Endothelial cell of umbilical vein (primary cell): ENCODE data around the gene SNED1. TPM values are rescaled to one million over a fixed set of nuclear protein-coding genes. Genes with fewer than 3 reads are reported as not detected.

ENCODE experiments used
- BruUV-seq: library from RNA; stranded (reverse); fragments of 400-500 nt; replicated peaks from 2 replicates; lab custom pipeline; 2021; lab: Mats Ljungman, UMichigan
- CTCF ChIA-PET: fragments of 300-600, 350-600 bp; sonication (Branson Sonifier 250); formaldehyde crosslinking; loops from one replicate; lab custom pipeline; 2021; ENCODE audit warnings: antibody characterized with exemption, inconsistent platforms; lab: Charles Lee
- POLR2A ChIA-PET: fragments of 300-600, 350-600 bp; sonication (Branson Sonifier 250); formaldehyde crosslinking; loops from one replicate; lab custom pipeline; 2021; ENCODE audit warnings: antibody characterized with exemption, inconsistent platforms; lab: Charles Lee
- DNase-seq: peaks from one replicate; pipeline ENCODE4 v3.0.0-alpha.2; 2011; ENCODE audit warnings: low read depth, low spot score
- FAIRE-seq: peaks from 2 replicates; lab custom pipeline; 2011; peaks lifted over from hg19 to GRCh38; lab: Jason Lieb, UNC
- H2AFZ ChIP-seq: 2 replicates; pipeline ENCODE4 v1.6.0; 2012; ENCODE audit warnings: low read depth, low read length, control low read depth, inconsistent platforms
- H3K27ac ChIP-seq: 2 replicates; pipeline ENCODE4 v1.5.1; 2011; ENCODE audit warnings: low read depth, mild to moderate bottlenecking, control low read depth, low read length, moderate library complexity; ENCODE audit not compliant: insufficient read depth
- H3K27me3 ChIP-seq, 2 experiments: 2 replicates each; pipeline versions ENCODE4 v1.6.0 to v1.6.1; 2011; ENCODE audit warnings: low read length in 2 of 2, mixed read lengths in 1 of 2; ENCODE audit not compliant: control insufficient read depth in 2 of 2, insufficient read depth in 2 of 2
- H3K36me3 ChIP-seq, 2 experiments: 2 replicates in 1 of 2; 3 replicates in 1 of 2; pipeline ENCODE4 v1.5.1; 2011; ENCODE audit warnings: low read length in 2 of 2, mild to moderate bottlenecking in 1 of 2, moderate library complexity in 1 of 2; ENCODE audit not compliant: control insufficient read depth in 2 of 2, insufficient read depth in 2 of 2; ENCODE audit errors: extremely low read depth in 1 of 2
- H3K4me1 ChIP-seq: 3 replicates; pipeline ENCODE4 v1.5.1; 2011; ENCODE audit warnings: mild to moderate bottlenecking, low read length; ENCODE audit not compliant: control insufficient read depth, insufficient read depth; ENCODE audit errors: extremely low read depth
- H3K4me2 ChIP-seq: 2 replicates; pipeline ENCODE4 v1.6.1; 2011; ENCODE audit warnings: low read length, control low read depth, mixed read lengths; ENCODE audit not compliant: insufficient read depth
- H3K4me3 ChIP-seq, 3 experiments: fragments of 200-600 bp in 1 of 3; sonication (generic), shearing (Covaris generic) in 1 of 3; replicated peaks in 1 of 3; 2 replicates each; pipeline ENCODE4 v1.5.1; 2011 to 2016; ENCODE audit warnings: control low read depth in 3 of 3, low read length in 3 of 3, mild to moderate bottlenecking in 2 of 3, inconsistent platforms in 1 of 3, low read depth in 1 of 3, moderate library complexity in 1 of 3; ENCODE audit not compliant: insufficient read depth in 1 of 3
- H3K79me2 ChIP-seq: 2 replicates; pipeline ENCODE4 v1.6.0; 2012; ENCODE audit warnings: low read length, inconsistent platforms; ENCODE audit not compliant: control insufficient read depth, insufficient read depth
- H3K9ac ChIP-seq: replicated peaks from 2 replicates; pipeline ENCODE3; 2011; ENCODE audit warnings: low read length, control low read depth; ENCODE audit not compliant: insufficient read depth; ENCODE audit errors: extremely low read depth
- H3K9me1 ChIP-seq: replicated peaks from 3 replicates; pipeline ENCODE4 v1.6.0; 2011; ENCODE audit warnings: mild to moderate bottlenecking, low read length; ENCODE audit not compliant: control insufficient read depth, insufficient read depth; ENCODE audit errors: extremely low read depth
- H3K9me3 ChIP-seq: replicated peaks from 2 replicates; pipeline ENCODE4 v1.5.1; 2012; ENCODE audit warnings: low read length, inconsistent platforms; ENCODE audit not compliant: control insufficient read depth, insufficient read depth
- H4K20me1 ChIP-seq: replicated peaks from 2 replicates; pipeline ENCODE3; 2011; ENCODE audit warnings: mild to moderate bottlenecking, low read length; ENCODE audit not compliant: control insufficient read depth, insufficient read depth; ENCODE audit errors: extremely low read depth
- EZH2 ChIP-seq: IDR thresholded peaks from 2 replicates; pipeline ENCODE4 v1.6.1; 2012; ENCODE audit warnings: borderline replicate concordance, low read depth, mild to moderate bottlenecking, moderate library complexity, low read length, inconsistent platforms; ENCODE audit not compliant: severe bottlenecking
- FOS ChIP-seq: IDR thresholded peaks from 2 replicates; pipeline ENCODE4 v1.6.1; 2011; ENCODE audit warnings: mild to moderate bottlenecking, low read length, moderate library complexity, borderline replicate concordance; ENCODE audit not compliant: insufficient read depth
- GATA2 ChIP-seq: IDR thresholded peaks from 2 replicates; pipeline ENCODE4 v1.7.0; 2011; ENCODE audit warnings: low read depth, mild to moderate bottlenecking, moderate library complexity, mixed read lengths, low read length; ENCODE audit not compliant: insufficient read length, insufficient read depth
- JUN ChIP-seq: IDR thresholded peaks from 2 replicates; pipeline ENCODE4 v1.6.1; 2011; ENCODE audit warnings: borderline replicate concordance, low read depth; ENCODE audit not compliant: insufficient read length, insufficient read depth
- POLR2A ChIP-seq: IDR thresholded peaks from 2 replicates; pipeline ENCODE4 v1.6.1; 2012; ENCODE audit warnings: low read depth, mild to moderate bottlenecking, control low read depth, low read length
- POLR2AphosphoS5 ChIP-seq: IDR thresholded peaks from 2 replicates; pipeline ENCODE4 v1.6.1; 2012; ENCODE audit warnings: low read depth, mild to moderate bottlenecking, control low read depth, low read length, moderate library complexity; ENCODE audit not compliant: insufficient read depth
- dilution Hi-C: fragments of 300-500 bp; cut with MboI; formaldehyde crosslinking; loops from one replicate; pipeline ENCODE4 v1.15.0; 2019; ENCODE audit warnings: low sequenced_read_pairs; ENCODE audit not compliant: extremely low pct_ligation_motif_present
- intact Hi-C: fragments of 100-400 bp; cut with micrococcal nuclease; formaldehyde crosslinking; loops from one replicate; pipeline ENCODE4 v1.10.0; 2022
- polyA plus RNA-seq, 4 experiments: library from polyadenylated mRNA; depleted of rRNA in 3 of 4; stranded (reverse) in 3 of 4; unstranded in 1 of 4; fragments of >200 nt; gene quantifications; 2 replicates each; pipeline versions ENCODE4 v1.2.1 to v1.2.3, GENCODE V29; 2011 to 2012; ENCODE audit warnings: missing spikeins in 1 of 4
- total RNA-seq: library from RNA; stranded (reverse); gene quantifications from 2 replicates; pipeline ENCODE4 v1.2.3, GENCODE V29; 2021
- TF ChIP-seq, protein P1 (sequence below): IDR thresholded peaks from 2 replicates; pipeline ENCODE4 v1.6.1; 2011; ENCODE audit not compliant: insufficient read depth, insufficient read length
- TF ChIP-seq, protein P2 (sequence below), 2 donors: IDR thresholded peaks; 1 replicate in 1 of 2; 2 replicates in 1 of 2; pipeline ENCODE4 v1.5.1; 2011; ENCODE audit warnings: low read length in 2 of 2, mild to moderate bottlenecking in 2 of 2, moderate library complexity in 2 of 2, control low read depth in 1 of 2, inconsistent platforms in 1 of 2, low read depth in 1 of 2; ENCODE audit not compliant: insufficient read depth in 1 of 2; ENCODE audit errors: extremely low read depth in 1 of 2

The SNED1 gene
- total and polyA plus RNA-seq, 2 donors (not counting 3 experiments of a cell fraction or from before 2014, with no cell fraction given): 14.1 to 17.2 TPM

DNA sequence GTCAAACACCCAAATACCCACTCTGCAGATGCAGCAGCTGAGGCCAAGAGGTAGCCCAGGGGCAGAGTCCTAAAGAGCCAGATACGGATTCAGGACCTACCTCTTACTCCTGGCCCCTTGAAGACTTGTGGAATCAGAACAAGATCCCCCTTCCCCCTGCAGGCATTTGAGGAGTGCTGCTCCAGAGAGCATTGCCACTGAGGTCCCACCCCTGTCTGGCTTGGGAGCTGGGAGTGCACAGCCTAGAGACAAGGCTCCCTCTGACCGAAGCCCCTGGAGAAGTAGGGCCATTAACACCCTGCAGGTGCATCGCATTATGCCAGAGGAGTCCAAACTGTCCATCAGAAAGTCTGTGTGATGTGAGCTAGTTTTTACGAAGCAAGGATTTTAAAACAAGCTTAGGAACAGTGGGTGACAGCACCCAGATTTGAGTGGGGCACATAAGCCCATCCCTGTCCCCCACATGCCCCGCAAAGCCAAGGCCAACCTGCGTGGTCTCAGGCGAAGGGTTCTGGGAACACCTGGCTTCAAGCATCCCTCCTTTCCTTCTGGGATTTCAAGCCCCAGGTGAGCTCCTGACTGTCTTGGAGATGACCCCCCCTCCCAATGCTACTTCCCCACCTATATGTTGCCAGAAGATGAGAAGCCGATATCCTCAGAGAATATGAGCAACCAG is 55.3 kb downstream of the SNED1 start:
- intact Hi-C loops: no loop called here
- TSS peak; percentile 6 for BruUV-seq
- POLR2A ChIA-PET: no interaction called here
- Histone ChIP-seq H3K4me2 (no peak overlapping the region), H3K9me1 (no peaks in the 10 kb centered on the region), H3K27ac (no peak overlapping the region), H4K20me1 (no peaks in the 10 kb centered on the region), H2AFZ (no peak overlapping the region), H3K27me3 (no peaks in the 10 kb centered on the region), H3K79me2 (no peaks in the 10 kb centered on the region), H3K9me3 (no peaks in the 10 kb centered on the region), H3K4me1 (no peaks in the 10 kb centered on the region), H3K4me3 (no peak overlapping the region), H3K9ac (no peak overlapping the region), H3K36me3 (peaks cover 0 to 9% of the 10 kb centered on the region in 2 experiments)
- CTCF ChIA-PET: interaction anchor here (1.0 to 1.7 kb wide), 3 partner anchors 9 to 44 kb away, joined by 3 to 4 read pairs (median 3); no protein-coding TSS in a partner anchor
- DNase-seq (no peak), FAIRE-seq (no peak)
- dilution Hi-C loops: no loop called here
- TF ChIP-seq EZH2 (no peak), JUN (no peak), GATA2 (no peak), POLR2A (no peak), POLR2AphosphoS5 (no peak), FOS (no peak)
- TF ChIP-seq, protein P1, sequence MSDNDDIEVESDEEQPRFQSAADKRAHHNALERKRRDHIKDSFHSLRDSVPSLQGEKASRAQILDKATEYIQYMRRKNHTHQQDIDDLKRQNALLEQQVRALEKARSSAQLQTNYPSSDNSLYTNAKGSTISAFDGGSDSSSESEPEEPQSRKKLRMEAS: no peak
- TF ChIP-seq, protein P2, sequence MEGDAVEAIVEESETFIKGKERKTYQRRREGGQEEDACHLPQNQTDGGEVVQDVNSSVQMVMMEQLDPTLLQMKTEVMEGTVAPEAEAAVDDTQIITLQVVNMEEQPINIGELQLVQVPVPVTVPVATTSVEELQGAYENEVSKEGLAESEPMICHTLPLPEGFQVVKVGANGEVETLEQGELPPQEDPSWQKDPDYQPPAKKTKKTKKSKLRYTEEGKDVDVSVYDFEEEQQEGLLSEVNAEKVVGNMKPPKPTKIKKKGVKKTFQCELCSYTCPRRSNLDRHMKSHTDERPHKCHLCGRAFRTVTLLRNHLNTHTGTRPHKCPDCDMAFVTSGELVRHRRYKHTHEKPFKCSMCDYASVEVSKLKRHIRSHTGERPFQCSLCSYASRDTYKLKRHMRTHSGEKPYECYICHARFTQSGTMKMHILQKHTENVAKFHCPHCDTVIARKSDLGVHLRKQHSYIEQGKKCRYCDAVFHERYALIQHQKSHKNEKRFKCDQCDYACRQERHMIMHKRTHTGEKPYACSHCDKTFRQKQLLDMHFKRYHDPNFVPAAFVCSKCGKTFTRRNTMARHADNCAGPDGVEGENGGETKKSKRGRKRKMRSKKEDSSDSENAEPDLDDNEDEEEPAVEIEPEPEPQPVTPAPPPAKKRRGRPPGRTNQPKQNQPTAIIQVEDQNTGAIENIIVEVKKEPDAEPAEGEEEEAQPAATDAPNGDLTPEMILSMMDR (IDR thresholded peaks at IDR 0.05; ENCODE audit: extremely low read depth in 1 of 2, insufficient read depth in 1 of 2, low read depth in 1 of 2, low read length in 2 of 2): no peak
